ENCODE results near the gene CPNE5.

Gene CPNE5

DNA sequence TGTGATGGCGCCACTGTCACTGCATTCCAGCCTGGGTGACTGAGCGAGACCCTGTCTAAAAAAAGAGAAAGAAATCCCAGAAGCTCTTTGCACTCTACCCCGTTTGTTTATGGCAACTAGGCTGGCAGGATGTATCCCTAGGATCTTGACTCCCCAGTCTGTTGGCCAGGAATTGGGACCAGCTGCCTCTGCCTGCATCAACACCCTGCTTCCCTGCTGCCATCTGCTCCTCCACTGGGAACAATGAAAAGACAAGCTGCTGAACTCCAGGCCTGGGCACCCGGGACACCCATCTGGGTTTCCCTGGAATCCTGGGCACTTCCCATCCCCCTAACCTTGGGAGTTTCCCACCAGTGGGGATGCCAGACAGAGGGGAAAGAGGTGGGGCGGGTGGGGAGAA lies 64.9 kb downstream of the CPNE5 start:
- H3K9me3 Mint-ChIP-seq, result no peaks in the 10 kb centered on the region
- no peak overlapping the region for H3K4me3 Mint-ChIP-seq
- DNase-seq (ENCODE audit: low spot score), result no peak
- H3K36me3 Mint-ChIP-seq (ENCODE audit: low read depth), result no peaks in the 10 kb centered on the region
- H3K4me1 Mint-ChIP-seq (ENCODE audit: low read depth), result peaks cover 41% of the 10 kb centered on the region
- H3K27ac Mint-ChIP-seq, result no peak overlapping the region
- H3K27me3 Mint-ChIP-seq (ENCODE audit: low read depth), result peaks cover 9% of the 10 kb centered on the region

GRCh38 chr6:36772397-36772796 lies 66.8 kb downstream of the CPNE5 start:
- DNase-seq (ENCODE audit: low spot score), result no peak
- peaks cover 47% of the 10 kb centered on the region for H3K4me1 Mint-ChIP-seq (ENCODE audit: low read depth)
- no peaks in the 10 kb centered on the region for H3K9me3 Mint-ChIP-seq
- peaks cover 4% of the 10 kb centered on the region for H3K27me3 Mint-ChIP-seq (ENCODE audit: low read depth)
- H3K4me3 Mint-ChIP-seq, result no peak overlapping the region
- no peaks in the 10 kb centered on the region for H3K36me3 Mint-ChIP-seq (ENCODE audit: low read depth)
- peak overlapping the region; percentile 19 for H3K27ac Mint-ChIP-seq

DNA sequence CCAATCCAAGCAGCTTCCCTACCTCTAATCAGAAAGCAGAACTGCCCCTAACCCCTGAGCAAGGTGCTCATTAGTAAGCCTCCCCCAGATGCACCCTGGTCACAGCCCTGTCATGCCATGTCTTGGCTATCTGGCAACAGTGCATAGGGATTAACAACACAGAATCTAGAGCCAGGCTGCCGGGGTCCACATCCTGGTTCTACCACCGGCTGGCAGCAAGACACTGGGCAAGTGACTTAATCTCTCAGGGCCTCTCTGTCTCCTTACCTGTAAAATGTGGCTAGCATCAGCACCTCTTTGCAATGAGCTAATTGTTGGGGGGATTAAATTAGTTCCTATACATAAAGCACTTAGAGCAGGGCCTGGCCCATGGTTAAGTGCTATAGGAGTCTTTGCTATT lies 68.1 kb downstream of the CPNE5 start:
- Mint-ChIP-seq H3K27me3 (ENCODE audit: low read depth) (peaks cover 4% of the 10 kb centered on the region), H3K27ac (peak overlapping the region; percentile 79), H3K4me3 (no peak overlapping the region), H3K36me3 (ENCODE audit: low read depth) (peaks cover 2% of the 10 kb centered on the region), H3K9me3 (no peaks in the 10 kb centered on the region), H3K4me1 (ENCODE audit: low read depth) (peaks cover 51% of the 10 kb centered on the region)
- no peak for DNase-seq (ENCODE audit: low spot score)

GRCh38 chr6:36769676-36770499 lies 69.4 kb downstream of the CPNE5 start:
- peak; percentile 26 for DNase-seq (ENCODE audit: low spot score)
- no peaks in the 10 kb centered on the region for H3K27me3 Mint-ChIP-seq (ENCODE audit: low read depth)

GRCh38 chr6:36769183-36769675 lies 70.0 kb downstream of the CPNE5 start:
- no peak for DNase-seq (ENCODE audit: low spot score)
- Mint-ChIP-seq H3K27ac (peak overlapping the region; percentile 79), H3K27me3 (ENCODE audit: low read depth) (no peaks in the 10 kb centered on the region), H3K36me3 (ENCODE audit: low read depth) (peaks cover 2% of the 10 kb centered on the region), H3K4me3 (peak overlapping the region; percentile 62), H3K4me1 (ENCODE audit: low read depth) (peaks cover 50% of the 10 kb centered on the region), H3K9me3 (no peaks in the 10 kb centered on the region)

More at GRCh38 chr6:36769676-36770499, 69.4 kb downstream of the CPNE5 start:
- peaks cover 53% of the 10 kb centered on the region for H3K4me1 Mint-ChIP-seq (ENCODE audit: low read depth)
- H3K36me3 Mint-ChIP-seq (ENCODE audit: low read depth), result peaks cover 2% of the 10 kb centered on the region
- peak overlapping the region; percentile 62 for H3K4me3 Mint-ChIP-seq
- peak overlapping the region; percentile 79 for H3K27ac Mint-ChIP-seq
- no peaks in the 10 kb centered on the region for H3K9me3 Mint-ChIP-seq

DNA sequence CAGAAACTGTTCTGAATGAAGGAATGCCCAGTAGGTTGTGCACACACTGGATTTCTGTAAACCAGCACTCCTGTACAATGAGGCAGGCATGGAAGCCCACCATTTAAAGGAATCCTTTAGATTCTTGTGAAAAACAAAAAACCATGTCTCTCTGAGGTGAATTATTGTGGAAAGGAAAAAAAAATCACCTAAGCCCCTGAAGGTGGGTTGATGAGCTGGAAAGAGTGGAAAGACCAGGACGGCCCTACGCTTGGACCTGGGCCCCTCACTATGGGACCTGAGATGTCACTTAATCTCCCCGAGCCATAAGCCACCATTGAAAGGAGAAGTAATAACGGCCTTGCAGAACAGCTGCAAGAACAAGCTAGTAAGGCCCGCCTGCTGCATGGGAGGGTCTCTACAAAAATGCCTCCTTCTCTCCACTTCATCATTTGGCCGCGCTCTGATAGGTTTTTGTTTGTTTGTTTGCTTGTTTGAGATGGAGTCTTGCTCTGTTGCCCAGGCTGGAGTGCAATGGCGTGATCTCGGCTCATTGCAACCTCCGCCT lies 72.8 kb downstream of the CPNE5 start:
- Mint-ChIP-seq H3K27ac (peak overlapping the region; percentile 53), H3K9me3 (no peaks in the 10 kb centered on the region), H3K4me1 (ENCODE audit: low read depth) (peaks cover 37% of the 10 kb centered on the region), H3K36me3 (ENCODE audit: low read depth) (peaks cover 2% of the 10 kb centered on the region), H3K4me3 (peak overlapping the region; percentile 39), H3K27me3 (ENCODE audit: low read depth) (no peaks in the 10 kb centered on the region)
- DNase-seq (ENCODE audit: low spot score), result no peak

DNA sequence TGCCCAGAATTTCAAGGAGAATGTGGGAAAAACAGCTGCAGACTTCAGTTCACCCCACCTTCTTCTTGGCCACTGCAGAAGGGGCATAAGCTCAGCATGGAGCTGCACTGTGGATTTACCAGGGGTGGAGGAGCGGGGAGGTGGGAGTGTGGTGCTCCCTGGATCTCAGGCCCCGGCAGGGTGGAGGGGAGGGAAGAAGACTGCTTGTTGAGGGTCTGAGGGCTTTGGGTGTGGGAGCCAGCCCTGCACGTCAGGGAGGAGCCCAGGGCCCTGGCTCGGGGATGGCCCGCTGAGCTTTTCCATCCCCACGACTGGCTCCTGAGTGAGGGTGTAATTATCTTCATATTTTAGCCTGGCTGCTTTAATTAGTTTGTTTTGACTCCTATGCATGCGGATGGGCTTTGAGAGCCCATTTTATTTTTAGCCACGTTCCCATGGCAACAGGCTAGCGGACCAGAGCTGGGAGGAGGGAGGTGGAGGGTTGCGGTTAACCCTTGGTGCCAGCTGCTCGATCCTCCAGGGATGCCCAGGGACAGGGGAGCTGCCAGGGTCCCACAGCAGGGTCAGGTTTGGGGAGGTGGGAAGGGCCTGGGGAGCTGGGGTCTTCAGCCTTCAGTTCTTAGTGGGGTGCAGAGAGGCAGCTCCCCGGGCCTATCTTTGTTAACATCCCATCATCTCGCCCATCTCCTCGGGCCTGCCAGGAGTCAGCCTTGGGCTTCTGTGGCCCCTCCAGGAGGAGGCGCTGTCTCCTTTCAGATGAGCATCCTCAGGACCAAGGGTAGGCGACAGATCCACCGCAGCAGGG lies 73.4 kb downstream of the CPNE5 start:
- no peaks in the 10 kb centered on the region for H3K9me3 Mint-ChIP-seq
- DNase-seq (ENCODE audit: low spot score), result peak; percentile 75
- peaks cover 31% of the 10 kb centered on the region for H3K4me1 Mint-ChIP-seq (ENCODE audit: low read depth)
- H3K4me3 Mint-ChIP-seq, result peak overlapping the region; percentile 39
- H3K36me3 Mint-ChIP-seq (ENCODE audit: low read depth), result peaks cover 2% of the 10 kb centered on the region
- H3K27me3 Mint-ChIP-seq (ENCODE audit: low read depth), result no peaks in the 10 kb centered on the region
- peak overlapping the region; percentile 53 for H3K27ac Mint-ChIP-seq

DNA sequence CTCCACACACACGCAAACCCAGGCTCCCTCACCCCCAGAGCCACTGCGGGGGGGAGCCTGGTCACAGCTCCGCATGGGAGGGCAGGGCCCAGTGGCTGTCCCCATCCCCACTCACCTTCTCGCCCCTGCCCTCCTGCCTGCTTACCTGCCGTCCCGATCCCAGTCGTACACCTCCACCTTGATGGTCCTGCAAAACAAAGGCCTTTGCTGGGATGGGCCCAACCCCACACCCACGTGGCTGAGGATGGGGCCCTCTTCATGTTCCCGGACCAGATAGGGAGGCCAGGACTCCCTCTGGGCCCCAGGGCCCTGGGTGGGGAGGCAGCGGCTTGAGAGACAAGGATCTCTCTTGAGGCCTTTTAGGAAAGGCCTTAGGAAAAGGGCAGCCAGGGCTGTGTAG lies 74.1 kb downstream of the CPNE5 start:
- Mint-ChIP-seq H3K27me3 (ENCODE audit: low read depth) (no peaks in the 10 kb centered on the region), H3K27ac (no peak overlapping the region), H3K4me1 (ENCODE audit: low read depth) (peaks cover 24% of the 10 kb centered on the region), H3K36me3 (ENCODE audit: low read depth) (peaks cover 2% of the 10 kb centered on the region), H3K9me3 (no peaks in the 10 kb centered on the region), H3K4me3 (no peak overlapping the region)
- no peak for DNase-seq (ENCODE audit: low spot score)

DNA sequence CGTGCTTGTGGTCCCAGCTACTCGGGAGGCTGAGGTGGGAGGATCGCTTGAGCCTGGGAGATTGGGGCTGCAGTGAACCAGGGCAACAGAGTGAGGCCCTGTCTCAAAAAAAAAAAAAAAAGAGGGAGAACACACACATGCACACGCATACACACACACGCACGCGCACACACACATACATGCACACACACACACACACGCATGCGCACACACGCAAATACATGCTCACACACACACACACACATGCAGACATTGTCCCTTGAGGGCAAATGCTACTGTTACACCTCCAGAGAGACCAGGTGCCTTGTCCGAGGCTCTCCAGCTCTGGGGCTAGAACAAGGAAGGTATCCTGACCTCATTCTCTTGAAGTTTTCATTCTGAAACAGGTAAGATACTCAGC lies 77.1 kb downstream of the CPNE5 start:
- Mint-ChIP-seq H3K36me3 (ENCODE audit: low read depth) (peaks cover 2% of the 10 kb centered on the region), H3K27ac (no peak overlapping the region), H3K9me3 (no peaks in the 10 kb centered on the region), H3K27me3 (ENCODE audit: low read depth) (no peaks in the 10 kb centered on the region), H3K4me3 (no peak overlapping the region), H3K4me1 (ENCODE audit: low read depth) (peaks cover 19% of the 10 kb centered on the region)
- no peak for DNase-seq (ENCODE audit: low spot score)

GRCh38 chr6:36760685-36761435 lies 78.4 kb downstream of the CPNE5 start:
- no peak for DNase-seq (ENCODE audit: low spot score)
- Mint-ChIP-seq H3K4me3 (no peak overlapping the region), H3K4me1 (ENCODE audit: low read depth) (peaks cover 25% of the 10 kb centered on the region), H3K27me3 (ENCODE audit: low read depth) (no peaks in the 10 kb centered on the region), H3K9me3 (no peaks in the 10 kb centered on the region), H3K36me3 (ENCODE audit: low read depth) (no peaks in the 10 kb centered on the region), H3K27ac (no peak overlapping the region)

DNA sequence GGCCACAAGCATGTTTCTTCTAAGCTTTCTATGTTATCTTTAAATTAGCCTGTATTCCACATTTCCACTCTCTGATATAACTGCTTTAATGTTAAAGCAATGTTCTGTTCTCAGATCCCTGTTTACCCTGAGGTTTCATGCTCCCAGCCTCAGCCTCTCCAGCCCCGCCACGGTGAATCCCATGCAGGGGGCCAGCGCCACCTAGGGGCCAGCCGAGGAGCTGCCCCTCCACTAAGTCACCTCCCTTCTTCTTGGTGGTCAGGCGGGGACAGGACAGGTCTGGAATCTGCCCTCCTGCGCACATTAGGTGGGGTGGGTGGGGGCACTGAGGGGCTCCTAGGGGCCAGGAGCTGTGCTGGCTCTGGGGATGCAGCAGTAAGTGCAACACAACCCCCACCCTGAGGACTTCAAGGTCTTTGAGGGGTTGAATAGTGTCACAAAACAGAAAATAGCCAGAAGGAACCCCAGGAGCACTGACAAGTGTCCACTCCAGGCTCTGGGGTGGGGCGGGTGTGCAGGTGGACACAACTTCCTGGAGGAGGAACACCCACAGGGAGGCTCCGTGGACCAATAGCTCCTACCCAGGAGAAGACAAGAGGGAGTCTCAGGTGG lies 80.0 kb downstream of the CPNE5 start:
- Mint-ChIP-seq H3K36me3 (ENCODE audit: low read depth) (peaks cover 3% of the 10 kb centered on the region), H3K4me1 (ENCODE audit: low read depth) (peaks cover 40% of the 10 kb centered on the region), H3K9me3 (no peaks in the 10 kb centered on the region), H3K4me3 (no peak overlapping the region), H3K27me3 (ENCODE audit: low read depth) (no peaks in the 10 kb centered on the region), H3K27ac (no peak overlapping the region)
- peak; percentile 70 for DNase-seq (ENCODE audit: low spot score)

- Mint-ChIP-seq H3K4me3 (no peak overlapping the region), H3K9me3 (no peaks in the 10 kb centered on the region), H3K27ac (peak overlapping the region; percentile 32)
These were observed 80.6 kb downstream of the CPNE5 start for GRCh38 chr6:36758516-36759147.

More at GRCh38 chr6:36758516-36759147, 80.6 kb downstream of the CPNE5 start:
- DNase-seq (ENCODE audit: low spot score), result no peak
- Mint-ChIP-seq H3K4me1 (ENCODE audit: low read depth) (peaks cover 44% of the 10 kb centered on the region), H3K36me3 (ENCODE audit: low read depth) (peaks cover 3% of the 10 kb centered on the region), H3K27me3 (ENCODE audit: low read depth) (no peaks in the 10 kb centered on the region)
